CD4-positive, alpha-beta T cell (primary cell): ENCODE data around the gene KLC3. TPM values are rescaled to one million over a fixed set of nuclear protein-coding genes. Genes with fewer than 3 reads are reported as not detected.

ENCODE experiments used
- ATAC-seq: fragments of 200-7000 bp; cut with Tn5 transposase; one replicate; pipeline ENCODE4 v1.10.0; 2022; ENCODE audit warnings: mild to moderate bottlenecking; ENCODE audit not compliant: poor library complexity
- CTCF ChIA-PET: fragments of 350-600 bp; sonication (Branson Sonifier 250); formaldehyde crosslinking; loops from one replicate; lab custom pipeline; 2021; ENCODE audit warnings: antibody characterized with exemption, inconsistent platforms; lab: Charles Lee
- POLR2A ChIA-PET: fragments of 350-600 bp; sonication (Branson Sonifier 250); formaldehyde crosslinking; loops from one replicate; lab custom pipeline; 2021; ENCODE audit warnings: antibody characterized with exemption, inconsistent platforms; lab: Charles Lee
- DNase-seq, 14 experiments: peaks; one replicate each; pipeline ENCODE4 v3.0.0-alpha.2; 2013 to 2020; ENCODE audit warnings: mixed read lengths in 2 of 14
- H3K27ac ChIP-seq, 2 donors: one replicate each; pipeline versions ENCODE4 v1.5.1 to v1.7.0; 2013; ENCODE audit warnings: low read length in 2 of 2, low read depth in 1 of 2, mild to moderate bottlenecking in 1 of 2
- H3K27me3 ChIP-seq, 2 experiments: 1 replicate in 1 of 2; 2 replicates in 1 of 2; pipeline versions ENCODE4 v1.6.1 to v1.7.0; 2013; ENCODE audit warnings: low read length in 2 of 2, control low read depth in 1 of 2, mild to moderate bottlenecking in 1 of 2, moderate library complexity in 1 of 2; ENCODE audit not compliant: insufficient read depth in 2 of 2, control insufficient read depth in 1 of 2
- H3K36me3 ChIP-seq: one replicate; pipeline ENCODE4 v1.6.1; 2013; ENCODE audit warnings: low read length, control low read depth; ENCODE audit not compliant: insufficient read depth
- H3K4me1 ChIP-seq: one replicate; pipeline ENCODE4 v1.6.1; 2013; ENCODE audit warnings: low read length, control low read depth; ENCODE audit not compliant: insufficient read depth
- H3K4me3 ChIP-seq: one replicate; pipeline ENCODE4 v1.5.1; 2013; ENCODE audit warnings: mild to moderate bottlenecking, low read length, moderate library complexity
- H3K9me3 ChIP-seq, 2 experiments: 1 replicate in 1 of 2; 2 replicates in 1 of 2; pipeline versions ENCODE4 v1.6.1 to v1.7.0; 2013; ENCODE audit warnings: low read length in 2 of 2, mild to moderate bottlenecking in 2 of 2, control low read depth in 1 of 2, moderate library complexity in 1 of 2; ENCODE audit not compliant: control insufficient read depth in 1 of 2, insufficient read depth in 1 of 2
- H3K27ac Mint-ChIP-seq: one replicate; pipeline ENCODE4 v1.8.0; 2020; ENCODE audit warnings: mixed read lengths
- H3K27me3 Mint-ChIP-seq: one replicate; pipeline ENCODE4 v1.8.0; 2021; ENCODE audit warnings: mixed read lengths
- H3K36me3 Mint-ChIP-seq: one replicate; pipeline ENCODE4 v1.8.0; 2021; ENCODE audit warnings: low read depth, mixed read lengths
- H3K4me1 Mint-ChIP-seq: one replicate; pipeline ENCODE4 v1.8.0; 2021; ENCODE audit warnings: low read depth, mixed read lengths
- H3K4me3 Mint-ChIP-seq: one replicate; pipeline ENCODE4 v1.8.0; 2020; ENCODE audit warnings: mild to moderate bottlenecking, mixed read lengths
- H3K9me3 Mint-ChIP-seq: one replicate; pipeline ENCODE4 v1.8.0; 2020; ENCODE audit warnings: mixed read lengths
- CTCF ChIP-seq: fragments of 200-600 bp; IDR thresholded peaks from one replicate; pipeline ENCODE4 v1.8.0; 2022; ENCODE audit warnings: antibody characterized with exemption, mild to moderate bottlenecking
- intact Hi-C, 2 experiments: fragments of 100-400 bp; cut with DNase I in 1 of 2; cut with micrococcal nuclease in 1 of 2; formaldehyde crosslinking; loops; one replicate each; pipeline versions ENCODE4 v1.15.1 to v1.9.0; 2023 to 2025; cut with DNase I, micrococcal nuclease
- total RNA-seq, 174 experiments: library from RNA in 2 of 174; stranded (reverse) in 2 of 174; gene quantifications; one replicate each; pipeline ENCODE4 v1.2.3 and lab custom pipeline; 2021 to 2026

The KLC3 gene
- total RNA-seq, 2 experiments from 2014 or later, result not detected

- peaks cover 6% of the 10 kb centered on the region for H3K4me1 ChIP-seq
- H3K4me3 ChIP-seq, result no peak overlapping the region
- H3K9me3 ChIP-seq, result peaks cover 0 to 11% of the 10 kb centered on the region in 2 experiments
- Mint-ChIP-seq H3K4me3 (no peak overlapping the region), H3K27me3 (peaks cover 36% of the 10 kb centered on the region), H3K36me3 (no peaks in the 10 kb centered on the region), H3K27ac (no peak overlapping the region), H3K9me3 (no peaks in the 10 kb centered on the region), H3K4me1 (no peaks in the 10 kb centered on the region)
- peaks cover 19 to 52% of the 10 kb centered on the region in 2 experiments for H3K27me3 ChIP-seq
- no peak for ATAC-seq
- H3K27ac ChIP-seq, result no peak overlapping the region
- DNase-seq, result no peak
- intact Hi-C loops, result no loop called here
- POLR2A ChIA-PET, result no interaction called here
- CTCF ChIA-PET, result no interaction called here
- no peaks in the 10 kb centered on the region for H3K36me3 ChIP-seq
- no peak for TF ChIP-seq CTCF
These were observed 18.7 kb upstream of the KLC3 start for GRCh38 chr19:45321848-45322247.

GRCh38 chr19:45322311-45322710 is 18.2 kb upstream of the KLC3 start:
- H3K36me3 Mint-ChIP-seq, result no peaks in the 10 kb centered on the region
- H3K4me1 Mint-ChIP-seq, result no peaks in the 10 kb centered on the region
- Histone ChIP-seq H3K36me3 (no peaks in the 10 kb centered on the region), H3K27me3 (peaks cover 19 to 51% of the 10 kb centered on the region in 2 experiments), H3K4me3 (no peak overlapping the region), H3K27ac (no peak overlapping the region), H3K4me1 (peaks cover 6% of the 10 kb centered on the region), H3K9me3 (peaks cover 0 to 11% of the 10 kb centered on the region in 2 experiments)
- H3K27me3 Mint-ChIP-seq, result peaks cover 34% of the 10 kb centered on the region
- CTCF ChIA-PET, result no interaction called here
- POLR2A ChIA-PET, result no interaction called here
- H3K27ac Mint-ChIP-seq, result no peak overlapping the region
- no peaks in the 10 kb centered on the region for H3K9me3 Mint-ChIP-seq
- ATAC-seq, result no peak
- intact Hi-C loops, result no loop called here
- no peak for TF ChIP-seq CTCF
- no peak for DNase-seq
- H3K4me3 Mint-ChIP-seq, result no peak overlapping the region

GRCh38 chr19:45322744-45323281 is 17.7 kb upstream of the KLC3 start, which contains the start of gene CKM:
TSS of gene CKM (minus strand) at chr19:45322875. CDS start at chr19:45319713, 3,162 bp downstream.
- no peak for TF ChIP-seq CTCF
- Mint-ChIP-seq H3K4me1 (no peaks in the 10 kb centered on the region), H3K9me3 (no peaks in the 10 kb centered on the region), H3K36me3 (no peaks in the 10 kb centered on the region), H3K4me3 (no peak within 1 kb of the TSS), H3K27me3 (peaks cover 29% of the 10 kb centered on the region), H3K27ac (no peak within 1 kb of the TSS)
- Histone ChIP-seq H3K36me3 (no peaks in the 10 kb centered on the region), H3K4me3 (no peak within 1 kb of the TSS), H3K27ac (no peak within 1 kb of the TSS), H3K4me1 (peaks cover 6% of the 10 kb centered on the region), H3K27me3 (peaks cover 19 to 47% of the 10 kb centered on the region in 2 experiments), H3K9me3 (peaks cover 0 to 11% of the 10 kb centered on the region in 2 experiments)
- ATAC-seq, result no peak
- POLR2A ChIA-PET, result no interaction called here
- intact Hi-C loops, result no loop called here
- CTCF ChIA-PET, result no interaction called here
- no peak for DNase-seq
